Activated CD4-positive, alpha-beta T cell treated with anti-CD3 and anti-CD28 coated beads, Interleukin-2, amount 50 U/mL, for 4 hours (primary cell): ENCODE measurements around the gene KRTAP1-5.
"Not testable (repeated sequence)": the region's sequence is repeated elsewhere in the genome, so short reads cannot be mapped to it uniquely, and the experiment has no call there.

ENCODE experiments used
- DNase-seq, 2 experiments: peaks; one replicate each; pipeline ENCODE4 v3.0.0-alpha.2; 2020

KRTAP1-5 gene, protein sequence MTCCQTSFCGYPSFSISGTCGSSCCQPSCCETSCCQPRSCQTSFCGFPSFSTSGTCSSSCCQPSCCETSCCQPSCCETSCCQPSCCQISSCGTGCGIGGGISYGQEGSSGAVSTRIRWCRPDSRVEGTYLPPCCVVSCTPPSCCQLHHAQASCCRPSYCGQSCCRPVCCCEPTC

DNA sequence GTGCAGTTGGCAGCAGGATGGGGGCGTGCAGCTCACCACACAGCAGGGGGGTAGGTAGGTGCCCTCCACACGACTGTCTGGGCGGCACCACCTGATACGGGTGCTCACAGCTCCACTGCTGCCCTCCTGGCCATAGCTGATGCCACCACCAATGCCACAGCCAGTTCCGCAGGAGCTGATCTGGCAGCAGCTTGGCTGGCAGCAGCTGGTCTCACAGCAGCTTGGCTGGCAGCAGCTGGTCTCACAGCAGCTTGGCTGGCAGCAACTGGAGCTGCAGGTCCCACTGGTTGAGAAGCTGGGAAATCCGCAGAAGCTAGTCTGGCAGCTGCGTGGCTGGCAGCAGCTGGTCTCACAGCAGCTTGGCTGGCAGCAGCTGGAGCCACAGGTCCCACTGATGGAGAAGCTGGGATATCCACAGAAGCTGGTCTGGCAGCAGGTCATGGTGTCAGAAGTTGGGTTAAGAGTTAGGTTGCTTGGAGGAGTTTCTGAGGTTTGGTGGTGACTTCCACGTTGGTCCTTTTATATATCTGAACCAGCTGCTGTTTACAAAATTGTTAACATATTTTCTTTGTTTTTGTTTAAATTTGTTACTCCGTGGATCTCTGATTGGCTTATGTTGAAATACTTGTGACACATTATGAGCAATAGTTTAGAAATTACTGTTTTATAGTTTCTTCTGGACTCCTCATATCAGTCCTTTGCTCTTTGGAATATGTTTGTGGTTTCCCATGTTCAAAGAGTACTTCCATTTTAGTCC, at the start of gene KRTAP1-5:
Gene KRTAP1-5 (minus strand): TSS at position 494 of the 757 bp plus-strand sequence. CDS start 53 bp downstream, at position 441.
- DNase-seq, result no peak

GRCh38 chr17:41076788-41077187, 49.8 kb upstream of the KRTAP1-5 start:
- no peak for DNase-seq

DNA sequence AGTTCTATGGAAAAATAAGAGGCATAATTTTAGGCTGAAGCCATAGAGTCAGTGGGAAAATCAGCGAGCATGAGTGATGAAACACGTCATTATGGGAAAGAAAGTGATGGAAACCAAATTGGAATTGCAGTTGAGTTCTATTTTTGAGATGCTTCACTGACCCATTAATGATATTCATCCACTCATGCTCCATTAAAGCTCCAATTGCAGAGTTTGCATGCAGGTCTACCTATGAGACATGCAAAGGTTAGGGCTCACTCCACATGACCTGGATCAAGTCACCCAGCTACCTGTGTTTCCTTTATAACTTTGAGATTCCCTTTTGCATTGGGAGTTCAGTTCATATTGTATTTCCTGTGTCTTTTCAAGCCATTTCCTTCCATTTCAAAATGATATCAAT, 46.7 kb upstream of the KRTAP1-5 start:
- no peak for DNase-seq

GRCh38 chr17:41071606-41072360, 44.8 kb upstream of the KRTAP1-5 start:
- DNase-seq, result no peak

DNA sequence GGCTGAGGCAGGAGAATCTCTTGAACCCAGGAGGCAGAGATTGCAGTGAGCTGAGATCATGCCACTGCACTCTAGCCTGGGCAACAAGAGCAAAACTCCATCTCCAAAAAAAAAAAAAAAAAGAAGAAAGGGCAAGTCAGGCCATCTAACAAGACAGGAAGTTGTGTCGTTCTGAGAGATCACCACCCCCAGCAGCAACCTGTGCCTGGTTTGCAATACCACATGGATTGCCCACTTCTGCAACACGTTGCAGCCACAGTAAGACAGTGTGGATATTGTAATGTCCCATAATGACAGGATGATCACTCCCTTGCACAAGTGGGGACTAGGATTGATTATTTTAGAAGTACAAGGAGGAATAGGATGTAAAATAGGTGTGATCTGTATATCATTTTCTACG, 42.0 kb upstream of the KRTAP1-5 start:
- DNase-seq, result no peak

DNA sequence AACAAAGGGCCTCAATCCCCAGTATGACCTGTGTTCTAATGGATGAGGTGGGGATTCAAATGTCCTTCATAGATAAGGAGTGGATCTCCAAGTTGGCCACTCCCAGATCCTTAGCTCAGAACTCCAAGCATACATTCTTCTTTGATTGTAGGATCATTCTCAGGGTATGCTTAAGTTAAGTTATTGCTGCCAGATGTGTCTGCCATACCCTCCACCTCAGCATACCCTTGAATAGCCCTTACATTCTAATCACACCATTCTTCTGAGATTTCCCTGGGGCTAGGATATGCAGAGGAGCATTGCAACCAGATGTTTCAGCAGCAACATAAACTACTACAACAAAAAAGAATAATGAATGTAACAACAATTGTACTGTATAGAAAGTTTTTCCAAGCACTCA, 40.3 kb upstream of the KRTAP1-5 start:
- no peak for DNase-seq

GRCh38 chr17:41065829-41066624, 39.0 kb upstream of the KRTAP1-5 start, which contains the start of gene KRTAP2-4:
Gene KRTAP2-4, minus strand, starts transcription at chr17:41065879. Its CDS starts 34 bp downstream, at chr17:41065845.
- no peak for DNase-seq

- DNase-seq, result not testable (repeated sequence)
Observed at GRCh38 chr17:41065016-41065689, 38.1 kb upstream of the KRTAP1-5 start.

DNA sequence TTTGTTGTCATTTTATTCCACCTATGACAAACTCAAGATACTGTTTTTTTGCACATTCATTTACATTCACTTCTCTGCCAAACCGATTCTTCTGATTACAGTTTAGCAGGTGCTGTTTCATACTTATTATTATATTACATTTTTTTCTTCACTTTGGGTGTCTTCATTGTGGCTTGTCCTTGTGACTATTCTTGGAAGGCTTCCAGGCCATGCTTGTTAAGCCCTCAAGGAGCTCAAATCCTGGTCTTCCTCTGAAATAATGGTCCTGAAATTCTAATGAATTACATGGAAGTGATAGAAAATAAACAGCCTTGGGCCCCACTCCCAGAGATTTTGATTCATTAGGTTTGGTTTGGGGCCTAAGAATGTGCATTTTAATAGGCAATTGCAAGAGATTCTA, 37.3 kb upstream of the KRTAP1-5 start:
- no peak for DNase-seq

DNA sequence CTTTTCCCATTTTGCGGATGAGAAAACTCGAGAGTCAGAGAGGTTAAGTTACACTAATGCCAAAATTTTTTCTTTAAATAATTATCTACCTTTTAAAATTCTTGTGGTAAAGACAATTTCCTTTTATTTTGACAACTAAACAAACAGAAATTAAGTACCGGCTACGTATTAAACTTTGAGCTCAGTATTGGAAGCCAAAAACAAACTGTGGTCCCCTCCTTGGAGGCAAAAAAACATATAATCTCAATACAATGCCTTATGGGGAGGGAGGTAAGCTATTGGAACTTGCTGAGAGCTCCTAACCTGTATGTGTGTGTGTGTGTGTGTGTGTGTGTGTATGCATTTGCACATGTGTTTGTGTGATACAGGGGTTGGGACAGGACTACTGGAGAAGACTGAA, 36.4 kb upstream of the KRTAP1-5 start:
- DNase-seq, result no peak

DNA sequence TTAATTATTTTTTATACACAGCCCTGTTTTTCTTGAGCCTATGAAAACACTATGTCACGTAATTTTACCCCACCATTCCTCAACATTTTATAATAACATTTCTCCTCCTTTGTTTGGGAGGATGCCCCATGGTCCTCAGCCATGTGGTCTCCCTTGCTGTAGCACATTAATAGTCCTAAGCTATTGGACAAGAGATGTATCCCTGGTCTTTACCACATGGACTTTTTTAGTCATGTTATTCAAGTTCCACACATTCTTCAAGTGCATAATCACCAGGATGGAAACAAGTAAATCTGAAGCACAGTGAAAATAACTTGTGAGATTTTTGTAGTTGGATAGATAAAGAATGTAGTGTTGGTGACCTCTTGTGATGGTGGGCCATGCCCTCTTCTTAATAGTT, 35.0 kb upstream of the KRTAP1-5 start:
- no peak for DNase-seq

DNA sequence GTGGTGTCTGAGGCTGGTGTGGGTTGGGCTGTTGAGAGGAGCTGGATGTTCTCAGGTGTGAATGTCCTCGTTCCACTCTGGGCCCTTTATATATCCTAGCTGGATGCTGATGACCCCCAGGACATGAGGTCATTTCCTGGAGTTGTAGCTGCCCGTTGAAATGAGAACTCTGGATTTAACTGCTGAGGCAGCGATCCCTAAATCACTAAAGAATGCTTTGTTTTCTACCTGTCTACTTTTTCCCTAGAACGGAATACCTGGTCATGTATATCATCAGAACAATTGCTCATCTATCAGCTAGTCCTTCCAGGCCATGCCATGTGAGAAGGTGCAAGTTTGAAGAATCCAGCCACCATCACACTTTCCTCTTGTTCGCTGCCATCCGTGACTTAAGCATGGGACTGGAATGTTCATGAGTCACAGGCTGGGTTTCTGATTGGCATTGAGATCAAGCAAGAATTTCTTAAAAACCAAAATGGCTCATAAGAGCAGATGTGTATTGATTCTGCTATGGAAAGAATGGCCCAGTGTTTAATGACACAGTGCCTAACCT, 33.1 kb upstream of the KRTAP1-5 start, which contains the start of gene KRTAP2-3:
Gene KRTAP2-3 (minus strand): TSS at position 63 of the 553 bp plus-strand sequence. CDS start 64 bp downstream, outside the sequence.
- DNase-seq, result no peak

GRCh38 chr17:41059276-41060051, 32.5 kb upstream of the KRTAP1-5 start:
- DNase-seq, result not testable (repeated sequence)

DNA sequence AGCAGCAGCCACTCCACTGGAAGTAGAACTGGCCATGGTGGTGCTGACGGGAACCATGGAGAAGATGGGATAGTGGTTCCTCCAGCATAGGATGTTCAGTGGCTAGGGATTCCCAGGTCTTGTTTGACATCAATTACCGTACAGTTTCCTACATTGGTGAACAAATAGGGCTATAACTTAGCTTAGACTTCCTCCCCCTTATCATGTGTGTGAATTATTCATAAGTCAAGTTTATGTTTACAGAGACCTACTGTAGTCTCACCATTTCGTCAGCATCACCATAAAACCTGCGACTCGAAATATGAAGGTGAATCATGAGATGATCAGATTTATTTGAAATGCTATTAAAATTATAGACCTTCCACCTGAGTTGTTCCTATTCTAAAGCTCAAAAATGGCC, 31.7 kb upstream of the KRTAP1-5 start:
- no peak for DNase-seq

GRCh38 chr17:41057547-41057946, 30.5 kb upstream of the KRTAP1-5 start:
- no peak for DNase-seq

- DNase-seq, result not testable (repeated sequence)
Observed at GRCh38 chr17:41055130-41055529, 28.1 kb upstream of the KRTAP1-5 start, which contains the start of gene KRTAP2-2. Gene KRTAP2-2, minus strand, starts transcription at chr17:41055230. Its CDS starts 19 bp downstream, at chr17:41055211.

DNA sequence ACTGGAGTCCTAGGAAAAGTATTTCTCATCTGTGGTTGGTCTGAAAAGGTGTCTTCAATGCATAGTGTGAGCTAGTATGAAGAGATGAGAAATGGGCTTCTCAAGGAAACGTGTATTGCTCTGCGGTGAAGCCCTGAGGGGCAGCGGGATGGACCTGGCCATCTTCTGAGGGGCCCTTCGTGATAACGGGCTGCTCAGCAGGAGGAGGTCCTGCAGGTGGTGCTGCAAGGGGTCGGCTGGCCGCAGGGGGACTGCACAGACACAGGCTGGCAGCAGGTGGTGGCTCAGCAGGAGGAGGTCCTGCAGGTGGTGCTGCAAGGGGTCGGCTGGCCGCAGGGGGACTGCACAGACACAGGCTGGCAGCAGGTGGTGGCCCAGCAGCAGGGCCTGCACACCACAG, 27.5 kb upstream of the KRTAP1-5 start:
- DNase-seq, result not testable (repeated sequence)

- no peak for DNase-seq
Observed at GRCh38 chr17:41054025-41054424, 27.0 kb upstream of the KRTAP1-5 start.

- DNase-seq, result no peak
Observed at GRCh38 chr17:41052566-41052965, 25.6 kb upstream of the KRTAP1-5 start.

DNA sequence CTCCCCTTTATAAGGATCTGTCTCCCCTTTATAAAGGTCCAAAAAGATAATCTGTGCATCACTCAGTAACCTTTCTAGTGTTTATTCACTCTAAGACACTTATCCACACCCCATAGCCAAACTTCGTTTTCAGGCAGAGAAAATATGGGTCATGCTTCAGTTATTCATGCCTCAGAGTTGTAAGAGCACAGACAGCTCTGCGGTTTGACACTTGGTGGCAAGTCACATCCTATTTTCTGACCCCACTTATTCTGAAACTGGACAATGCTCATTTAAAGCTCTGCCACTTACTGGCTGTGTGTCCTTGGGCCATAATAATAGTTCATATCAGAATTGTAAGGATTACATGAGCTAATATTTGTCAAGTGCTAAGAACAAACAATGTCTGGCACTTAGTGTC, 22.1 kb upstream of the KRTAP1-5 start:
- DNase-seq, result no peak

- DNase-seq, result no peak
Observed at GRCh38 chr17:41048441-41048840, 21.4 kb upstream of the KRTAP1-5 start.
